ENCODE measurements around the gene BRCA1. TPM values are rescaled to one million over a fixed set of nuclear protein-coding genes. Genes with fewer than 3 reads are reported as not detected.
"Not testable (repeated sequence)": the region's sequence is repeated elsewhere in the genome, so short reads cannot be mapped to it uniquely, and the experiment has no call there.

Gene BRCA1
- polyA plus RNA-seq, 1 donor from 2014 or later = 1.0 TPM

DNA sequence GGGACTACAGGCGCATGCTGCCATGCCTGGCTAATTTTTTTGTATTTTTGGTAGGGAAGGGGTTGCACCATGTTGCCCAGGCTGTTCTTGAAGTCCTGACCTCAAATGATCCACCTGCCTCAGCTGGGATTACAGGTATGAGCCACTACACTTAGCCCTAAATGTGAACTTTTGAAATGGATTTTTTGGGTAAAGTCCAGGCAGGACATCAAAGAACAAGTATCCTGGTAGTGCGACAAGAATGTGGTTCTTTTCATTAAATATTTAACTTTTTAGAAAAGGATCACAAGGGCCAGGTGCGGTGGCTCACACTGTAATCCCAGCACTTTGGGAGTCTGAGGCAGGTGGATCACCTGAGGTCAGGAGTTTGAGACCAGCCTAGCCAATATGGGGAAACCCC, 30.5 kb upstream of the BRCA1 start:
- Histone ChIP-seq H2AFZ (ENCODE audit: low read depth, low read length) (no peak overlapping the region), H3F3A (ENCODE audit: insufficient read depth, low read length, poor library complexity, severe bottlenecking) (no peaks in the 10 kb centered on the region), H3K9me3 (ENCODE audit: low read length) (no peaks in the 10 kb centered on the region), H3K4me3 (ENCODE audit: low read length) (no peak overlapping the region), H3K4me2 (ENCODE audit: low read length) (no peak overlapping the region), H4K20me1 (ENCODE audit: insufficient read depth) (no peaks in the 10 kb centered on the region), H3K27me3 (ENCODE audit: insufficient read depth, low read depth, low read length) (no peaks in the 10 kb centered on the region), H3K27ac (ENCODE audit: low read length) (no peak overlapping the region), H3K9ac (ENCODE audit: low read length) (no peak overlapping the region), H3K36me3 (ENCODE audit: insufficient read depth, low read length) (no peaks in the 10 kb centered on the region), H3K9me2 (ENCODE audit: insufficient read depth, low read length) (no peaks in the 10 kb centered on the region), H3K79me2 (replicated peaks; ENCODE audit: insufficient read depth, low read length) (no peaks in the 10 kb centered on the region)
- TF ChIP-seq MXI1 (conservative IDR thresholded peaks at IDR 0.05; ENCODE audit: poor library complexity, severe bottlenecking) = no peak
- TF ChIP-seq, protein P1, sequence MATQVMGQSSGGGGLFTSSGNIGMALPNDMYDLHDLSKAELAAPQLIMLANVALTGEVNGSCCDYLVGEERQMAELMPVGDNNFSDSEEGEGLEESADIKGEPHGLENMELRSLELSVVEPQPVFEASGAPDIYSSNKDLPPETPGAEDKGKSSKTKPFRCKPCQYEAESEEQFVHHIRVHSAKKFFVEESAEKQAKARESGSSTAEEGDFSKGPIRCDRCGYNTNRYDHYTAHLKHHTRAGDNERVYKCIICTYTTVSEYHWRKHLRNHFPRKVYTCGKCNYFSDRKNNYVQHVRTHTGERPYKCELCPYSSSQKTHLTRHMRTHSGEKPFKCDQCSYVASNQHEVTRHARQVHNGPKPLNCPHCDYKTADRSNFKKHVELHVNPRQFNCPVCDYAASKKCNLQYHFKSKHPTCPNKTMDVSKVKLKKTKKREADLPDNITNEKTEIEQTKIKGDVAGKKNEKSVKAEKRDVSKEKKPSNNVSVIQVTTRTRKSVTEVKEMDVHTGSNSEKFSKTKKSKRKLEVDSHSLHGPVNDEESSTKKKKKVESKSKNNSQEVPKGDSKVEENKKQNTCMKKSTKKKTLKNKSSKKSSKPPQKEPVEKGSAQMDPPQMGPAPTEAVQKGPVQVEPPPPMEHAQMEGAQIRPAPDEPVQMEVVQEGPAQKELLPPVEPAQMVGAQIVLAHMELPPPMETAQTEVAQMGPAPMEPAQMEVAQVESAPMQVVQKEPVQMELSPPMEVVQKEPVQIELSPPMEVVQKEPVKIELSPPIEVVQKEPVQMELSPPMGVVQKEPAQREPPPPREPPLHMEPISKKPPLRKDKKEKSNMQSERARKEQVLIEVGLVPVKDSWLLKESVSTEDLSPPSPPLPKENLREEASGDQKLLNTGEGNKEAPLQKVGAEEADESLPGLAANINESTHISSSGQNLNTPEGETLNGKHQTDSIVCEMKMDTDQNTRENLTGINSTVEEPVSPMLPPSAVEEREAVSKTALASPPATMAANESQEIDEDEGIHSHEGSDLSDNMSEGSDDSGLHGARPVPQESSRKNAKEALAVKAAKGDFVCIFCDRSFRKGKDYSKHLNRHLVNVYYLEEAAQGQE (IDR thresholded peaks at IDR 0.05; ENCODE audit: borderline replicate concordance) = no peak
- no peak for TF ChIP-seq TAF1 (IDR thresholded peaks at IDR 0.05; ENCODE audit: low read depth)
- TF ChIP-seq EP300 (conservative IDR thresholded peaks at IDR 0.05; ENCODE audit: poor library complexity, severe bottlenecking) = no peak
- no peak for TF ChIP-seq RAD21 (conservative IDR thresholded peaks at IDR 0.05)
- TF ChIP-seq EZH2 (IDR thresholded peaks at IDR 0.05; ENCODE audit: borderline replicate concordance, insufficient read depth, low read length, poor library complexity, severe bottlenecking) = no peak
- no peak for TF ChIP-seq POLR2AphosphoS5 (IDR thresholded peaks at IDR 0.05)
- TF ChIP-seq, protein P2, sequence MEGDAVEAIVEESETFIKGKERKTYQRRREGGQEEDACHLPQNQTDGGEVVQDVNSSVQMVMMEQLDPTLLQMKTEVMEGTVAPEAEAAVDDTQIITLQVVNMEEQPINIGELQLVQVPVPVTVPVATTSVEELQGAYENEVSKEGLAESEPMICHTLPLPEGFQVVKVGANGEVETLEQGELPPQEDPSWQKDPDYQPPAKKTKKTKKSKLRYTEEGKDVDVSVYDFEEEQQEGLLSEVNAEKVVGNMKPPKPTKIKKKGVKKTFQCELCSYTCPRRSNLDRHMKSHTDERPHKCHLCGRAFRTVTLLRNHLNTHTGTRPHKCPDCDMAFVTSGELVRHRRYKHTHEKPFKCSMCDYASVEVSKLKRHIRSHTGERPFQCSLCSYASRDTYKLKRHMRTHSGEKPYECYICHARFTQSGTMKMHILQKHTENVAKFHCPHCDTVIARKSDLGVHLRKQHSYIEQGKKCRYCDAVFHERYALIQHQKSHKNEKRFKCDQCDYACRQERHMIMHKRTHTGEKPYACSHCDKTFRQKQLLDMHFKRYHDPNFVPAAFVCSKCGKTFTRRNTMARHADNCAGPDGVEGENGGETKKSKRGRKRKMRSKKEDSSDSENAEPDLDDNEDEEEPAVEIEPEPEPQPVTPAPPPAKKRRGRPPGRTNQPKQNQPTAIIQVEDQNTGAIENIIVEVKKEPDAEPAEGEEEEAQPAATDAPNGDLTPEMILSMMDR (IDR thresholded peaks at IDR 0.05; ENCODE audit: poor library complexity, severe bottlenecking) = no peak
- TF ChIP-seq SMC3 (conservative IDR thresholded peaks at IDR 0.05; ENCODE audit: poor library complexity) = no peak

DNA sequence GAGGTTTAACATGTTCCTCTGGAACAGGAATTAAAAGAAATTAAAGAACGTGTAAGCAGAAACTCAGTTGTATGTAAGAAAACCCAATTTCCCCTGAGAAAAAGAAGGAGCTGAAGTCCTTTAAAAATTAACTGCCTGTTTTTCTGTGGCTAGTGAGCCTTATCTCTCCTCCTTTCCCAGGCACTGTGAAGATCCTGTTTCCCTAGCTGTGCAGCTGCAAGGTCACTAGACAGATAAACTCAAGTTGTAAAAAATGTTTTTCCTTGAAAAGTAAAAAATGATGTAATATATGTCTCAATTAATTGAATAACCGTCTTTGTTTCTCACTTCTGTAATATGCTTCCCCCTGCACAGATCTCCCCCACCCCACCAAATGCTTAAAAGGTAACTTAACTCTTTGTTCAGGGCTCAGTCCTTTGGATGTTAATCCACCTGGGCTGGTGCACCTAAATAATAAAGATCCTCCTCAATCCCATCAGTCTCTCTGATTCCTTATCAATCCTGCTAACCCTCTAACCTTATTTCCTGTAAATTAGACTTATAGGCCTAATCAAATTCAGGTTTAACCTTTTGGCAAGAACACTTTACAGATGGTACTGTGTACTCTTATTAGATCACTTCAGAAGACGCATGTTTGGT, 28.2 kb upstream of the BRCA1 start:
- not testable (repeated sequence) for H3K27me3 ChIP-seq (ENCODE audit: insufficient read depth, low read depth, low read length); H3K4me3 ChIP-seq (ENCODE audit: low read length); H3K79me2 ChIP-seq (replicated peaks; ENCODE audit: insufficient read depth, low read length); H3K9me3 ChIP-seq (ENCODE audit: low read length); H3K4me2 ChIP-seq (ENCODE audit: low read length); H3K36me3 ChIP-seq (ENCODE audit: insufficient read depth, low read length); H3F3A ChIP-seq (ENCODE audit: insufficient read depth, low read length, poor library complexity, severe bottlenecking); H2AFZ ChIP-seq (ENCODE audit: low read depth, low read length); H3K27ac ChIP-seq (ENCODE audit: low read length); H3K9ac ChIP-seq (ENCODE audit: low read length); H3K9me2 ChIP-seq (ENCODE audit: insufficient read depth, low read length); H4K20me1 ChIP-seq (ENCODE audit: insufficient read depth)

Data from neural cell (in vitro differentiated cells).